DMS53 (cell line): ENCODE measurements around the gene MT1H.
"Not testable (repeated sequence)": the region's sequence is repeated elsewhere in the genome, so short reads cannot be mapped to it uniquely, and the experiment has no call there.

Source experiments
- DNase-seq: peaks from one replicate; lab custom pipeline; 2025; lab: John Stamatoyannopoulos, UW

MT1H gene

DNA sequence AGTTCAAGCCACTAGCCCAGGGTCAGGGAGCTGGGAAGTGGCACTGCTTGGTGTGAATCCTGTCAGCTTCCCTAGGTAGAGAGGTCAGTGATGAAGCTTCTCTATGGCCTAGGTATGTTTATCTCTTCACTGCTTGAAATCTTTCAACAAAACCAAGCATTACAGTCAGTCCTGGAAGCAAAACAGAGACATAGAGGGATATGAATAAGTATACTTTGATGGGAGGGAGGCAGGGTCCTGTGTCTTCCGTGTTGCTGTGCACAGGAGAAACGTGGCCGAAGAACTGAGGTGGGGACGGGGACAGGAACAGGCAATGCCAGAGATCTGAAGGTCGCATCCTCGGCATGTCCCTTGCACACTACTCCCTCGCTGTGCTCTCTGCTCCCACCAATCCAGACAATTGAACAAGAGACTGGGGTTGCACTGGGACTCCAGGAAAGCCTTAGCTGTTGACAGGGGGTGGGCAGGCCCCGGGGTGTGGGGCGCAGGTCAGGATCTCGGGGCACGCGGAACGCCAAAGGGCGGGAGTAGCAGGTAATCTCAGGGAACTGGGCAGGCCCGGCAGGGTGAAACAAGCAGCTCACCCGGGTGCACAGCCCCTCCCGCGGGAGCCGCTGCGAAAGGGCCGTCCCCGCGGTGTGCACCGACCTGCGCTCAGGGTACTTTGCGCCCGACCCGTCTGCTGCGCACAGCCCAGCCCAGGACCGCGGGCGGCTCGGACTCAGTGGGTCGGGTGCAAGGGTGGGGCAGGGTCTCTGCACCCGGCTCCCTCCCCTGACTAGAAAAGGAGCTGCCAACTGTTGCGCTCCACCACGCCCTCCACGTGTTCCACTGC is at the start of gene MT1H:
TSS of gene MT1H (plus strand) at position 810 of the 835 bp plus-strand sequence. CDS start 71 bp downstream, outside the sequence.
- DNase-seq = peak; percentile 32

DNA sequence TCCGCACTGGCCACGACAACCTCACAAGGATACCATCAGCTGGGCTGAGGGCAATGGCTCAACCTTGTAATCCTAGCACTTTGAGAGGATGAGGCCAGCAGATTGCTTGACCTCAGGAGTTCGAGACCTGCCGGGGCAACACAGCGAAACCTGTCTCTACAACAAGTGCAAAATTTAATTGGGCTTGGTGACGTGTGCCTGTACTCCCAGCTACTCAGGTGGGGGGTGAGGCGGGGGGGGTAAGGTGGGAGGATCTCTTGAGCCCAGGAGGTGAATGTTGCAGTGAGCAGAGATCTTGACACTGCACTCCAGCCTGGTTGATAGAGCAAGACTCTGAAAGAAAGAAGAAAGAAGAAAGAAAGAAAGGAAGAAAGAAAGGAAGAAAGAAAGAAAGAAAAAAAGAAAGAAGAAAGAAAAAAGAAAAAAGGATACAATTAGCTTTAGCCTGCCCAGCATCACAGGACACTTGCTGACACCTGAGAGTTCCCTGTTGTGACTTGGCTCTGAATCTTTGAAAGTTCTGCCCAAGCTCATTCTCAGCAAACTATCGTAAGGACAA is 49.2 kb upstream of the MT1H start:
- no peak for DNase-seq

DNA sequence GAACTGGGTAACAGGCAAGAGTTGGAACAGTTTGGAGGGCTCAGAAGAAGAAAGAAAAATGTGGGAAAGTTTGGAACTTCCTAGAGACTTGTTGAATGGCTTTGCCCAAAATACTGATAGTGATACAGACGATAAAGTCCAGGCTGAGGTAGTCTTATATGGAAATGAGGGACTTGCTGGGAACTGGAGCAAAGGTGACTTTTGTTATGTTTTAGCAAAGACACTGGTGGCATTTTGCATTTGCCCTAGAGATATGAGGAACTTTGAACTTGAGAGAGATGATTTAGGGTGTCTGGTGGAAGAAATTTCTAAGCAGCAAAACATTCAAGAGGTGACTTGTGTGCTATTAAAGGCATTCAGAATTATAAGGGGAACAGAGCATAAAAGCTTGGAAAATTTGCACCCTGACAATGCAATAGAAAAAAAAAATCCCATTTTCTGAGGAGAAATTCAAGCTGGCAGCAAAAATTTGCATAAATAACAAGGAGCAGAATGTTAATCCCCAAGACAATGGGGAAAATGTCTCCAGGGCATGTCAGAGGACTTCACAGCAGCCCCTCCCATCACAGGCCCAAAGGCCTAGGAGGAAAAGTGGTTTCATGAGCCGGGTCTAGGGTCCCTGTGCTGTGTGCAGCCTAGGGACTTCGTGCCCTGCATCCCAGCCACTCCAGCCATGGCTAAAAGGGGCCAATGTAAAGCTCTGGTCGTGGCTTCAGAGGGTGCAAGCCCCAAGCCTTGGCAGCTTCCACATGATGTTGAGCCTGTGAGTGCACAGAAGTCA is 47.8 kb upstream of the MT1H start:
- not testable (repeated sequence) for DNase-seq

- DNase-seq = not testable (repeated sequence)
These were observed 46.4 kb upstream of the MT1H start for GRCh38 chr16:56623184-56623583.

DNA sequence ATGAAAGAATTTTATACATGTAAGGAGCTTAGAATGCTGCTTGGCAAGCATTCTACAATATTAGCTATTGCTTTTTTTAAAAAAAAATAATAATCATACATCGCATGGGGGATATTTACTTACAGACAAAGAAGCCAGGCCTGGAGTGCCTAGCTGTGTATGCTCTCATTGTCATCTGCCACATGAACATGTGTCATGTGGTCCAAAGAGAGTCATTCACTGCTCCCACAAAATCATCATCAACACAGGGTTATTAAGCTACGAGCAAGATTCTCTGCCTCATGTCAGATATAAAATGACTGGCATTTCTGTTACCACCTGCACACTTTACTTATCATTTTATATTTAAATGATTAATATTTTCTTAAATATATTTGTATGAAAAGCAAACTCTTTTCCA is 46.0 kb upstream of the MT1H start:
- DNase-seq = no peak

DNA sequence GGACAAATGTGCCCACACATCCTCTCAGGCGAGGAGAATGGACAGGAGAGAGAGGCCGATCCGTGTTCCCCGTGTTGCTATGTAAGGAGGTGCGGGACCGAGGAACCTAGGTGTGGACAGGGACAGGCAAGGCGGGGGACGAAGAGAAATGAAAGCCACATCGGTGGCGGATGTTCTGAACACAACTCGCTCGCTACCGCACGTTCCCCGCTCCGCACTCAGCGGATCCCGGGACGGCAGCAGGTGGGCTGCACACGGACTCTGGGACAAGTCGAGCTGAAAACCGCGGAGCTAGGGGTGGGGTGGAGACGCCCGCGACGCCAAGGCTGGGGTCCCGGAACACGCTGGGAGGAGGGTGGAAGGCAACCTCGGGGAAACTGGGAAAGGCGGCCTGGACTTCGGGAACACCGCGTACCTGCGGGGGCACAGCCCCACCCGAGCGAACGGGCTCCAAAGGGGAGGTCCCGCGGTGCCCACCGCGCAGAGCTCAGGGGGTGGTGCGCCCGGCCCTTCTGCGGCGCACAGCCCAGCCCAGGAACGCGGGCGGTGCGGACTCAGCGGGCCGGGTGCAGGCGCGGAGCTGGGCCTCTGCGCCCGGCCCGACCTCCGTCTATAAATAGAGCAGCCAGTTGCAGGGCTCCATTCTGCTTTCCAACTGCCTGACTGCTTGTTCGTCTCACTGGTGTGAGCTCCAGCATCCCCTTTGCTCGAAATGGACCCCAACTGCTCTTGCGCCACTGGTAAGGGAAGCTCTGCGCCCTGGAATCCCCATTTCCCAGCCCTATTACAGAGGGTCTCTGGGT is 44.3 kb upstream of the MT1H start, which contains the start of gene MT1E:
TSS of gene MT1E (plus strand) at position 642 of the 803 bp plus-strand sequence. CDS start at position 713, 71 bp downstream.
- peak; percentile 93 for DNase-seq

DNA sequence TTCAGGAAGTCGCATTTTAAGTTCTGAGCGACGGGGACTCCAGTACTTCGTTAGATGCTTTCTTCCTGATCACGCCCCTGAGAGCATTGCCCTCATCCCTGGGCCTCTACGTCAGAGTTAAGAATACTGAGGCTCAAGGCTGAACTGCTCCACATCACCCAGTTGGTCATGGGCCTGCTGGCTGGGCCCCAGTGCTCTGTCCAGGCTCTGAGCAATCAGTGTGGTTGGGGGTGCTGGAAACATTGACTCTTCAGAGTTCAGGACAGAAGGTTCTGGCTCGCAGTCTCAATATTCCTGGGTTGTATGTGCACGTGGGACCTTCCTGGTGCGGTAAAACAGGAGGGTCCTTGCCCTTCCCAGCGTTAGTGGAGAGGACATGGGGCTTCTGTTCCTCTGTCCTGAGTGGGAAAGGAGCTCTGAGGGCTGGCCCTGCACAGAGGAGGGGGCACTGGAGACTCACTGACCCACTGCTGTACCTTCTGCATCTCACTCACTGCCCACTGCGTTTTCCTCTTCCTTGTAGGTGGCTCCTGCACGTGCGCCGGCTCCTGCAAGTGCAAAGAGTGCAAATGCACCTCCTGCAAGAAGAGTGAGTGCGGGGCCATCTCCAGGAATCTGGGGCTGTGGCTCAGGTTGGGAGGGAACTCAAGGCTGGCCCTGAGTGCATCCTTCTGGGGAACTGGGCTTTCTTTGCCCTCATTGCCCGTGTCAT is 43.5 kb upstream of the MT1H start:
- peak; percentile 70 for DNase-seq

DNA sequence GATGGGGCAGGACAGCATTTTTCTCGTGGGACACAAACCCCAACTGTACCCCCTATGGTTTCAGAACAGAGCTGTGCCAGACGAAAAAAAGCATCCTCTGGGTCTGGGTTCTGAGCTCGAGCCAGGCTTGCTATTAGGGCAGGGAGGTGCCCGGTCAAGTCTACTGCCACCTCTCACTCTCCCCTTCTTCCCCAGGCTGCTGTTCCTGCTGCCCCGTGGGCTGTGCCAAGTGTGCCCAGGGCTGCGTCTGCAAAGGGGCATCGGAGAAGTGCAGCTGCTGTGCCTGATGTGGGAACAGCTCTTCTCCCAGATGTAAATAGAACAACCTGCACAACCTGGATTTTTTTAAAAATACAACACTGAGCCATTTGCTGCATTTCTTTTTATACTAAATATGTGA is 42.9 kb upstream of the MT1H start:
- DNase-seq = no peak

GRCh38 chr16:56628486-56629350 is 40.9 kb upstream of the MT1H start:
- DNase-seq = no peak

GRCh38 chr16:56629531-56629930 is 40.1 kb upstream of the MT1H start:
- DNase-seq = no peak

GRCh38 chr16:56630134-56630533 is 39.5 kb upstream of the MT1H start:
- DNase-seq = no peak

- DNase-seq = no peak
These were observed 38.4 kb upstream of the MT1H start for GRCh38 chr16:56631197-56631596.

DNA sequence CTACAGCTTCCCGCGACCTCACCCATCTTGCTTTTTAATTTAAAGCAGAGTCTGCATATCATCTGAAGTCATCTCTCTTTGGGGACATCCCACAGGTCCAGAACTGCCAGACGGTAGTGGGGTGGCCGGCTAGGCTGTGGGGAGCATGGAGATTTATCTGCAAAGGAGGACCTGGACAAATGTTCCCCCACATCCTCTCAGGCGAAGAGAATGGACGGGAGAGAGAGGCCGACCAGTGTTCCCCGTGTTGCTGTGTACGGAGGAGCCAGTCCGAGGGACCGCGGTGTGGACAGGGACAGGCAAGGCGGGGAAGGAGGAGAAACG is 37.8 kb upstream of the MT1H start:
- DNase-seq = no peak

DNA sequence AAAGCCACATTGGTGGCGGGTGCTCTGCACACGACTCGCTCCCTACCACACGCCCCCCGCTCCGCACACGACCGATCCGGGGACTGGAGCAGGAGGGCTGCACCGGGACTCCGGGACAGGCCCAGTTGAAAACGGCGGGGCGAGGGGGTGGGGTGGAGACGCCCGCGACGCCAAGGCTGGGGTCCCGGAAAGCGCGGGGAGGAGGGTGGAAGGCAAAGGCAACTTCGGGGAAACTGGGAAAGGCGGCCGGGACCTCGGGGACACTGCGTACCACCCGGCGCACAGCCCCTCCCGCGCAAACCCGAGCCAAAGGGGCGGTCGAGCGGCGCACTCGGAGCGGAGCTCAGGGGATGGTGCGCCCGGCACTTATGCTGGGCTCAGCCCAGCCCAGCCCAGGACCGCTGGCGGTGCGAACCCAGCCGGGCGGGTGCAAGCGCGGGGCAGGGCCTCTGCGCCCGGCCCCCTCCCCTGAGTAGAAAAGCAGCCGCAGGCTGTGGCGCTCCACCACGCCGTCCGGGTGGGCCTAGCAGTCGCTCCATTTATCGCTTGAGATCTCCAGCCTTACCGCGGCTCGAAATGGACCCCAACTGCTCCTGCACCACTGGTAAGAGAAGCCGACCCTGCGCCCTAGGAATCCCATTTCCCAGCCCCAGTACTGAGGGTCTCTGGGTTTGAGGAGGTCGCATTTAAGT is 37.3 kb upstream of the MT1H start, which contains the start of gene MT1M:
TSS of gene MT1M (plus strand) at position 504 of the 692 bp plus-strand sequence. CDS start at position 577, 73 bp downstream.
- peak; percentile 72 for DNase-seq

GRCh38 chr16:56632848-56633365 is 36.7 kb upstream of the MT1H start:
- DNase-seq = no peak

- no peak for DNase-seq
These were observed 36.1 kb upstream of the MT1H start for GRCh38 chr16:56633535-56633934.

GRCh38 chr16:56634715-56635440 is 34.7 kb upstream of the MT1H start:
- no peak for DNase-seq

- no peak for DNase-seq
These were observed 34.1 kb upstream of the MT1H start for GRCh38 chr16:56635441-56635967.
